ENCODE measurements around the gene ATP1B1.

GRCh38 chr1:169119405-169119804 is 12.9 kb downstream of the ATP1B1 start:
- TF ChIP-seq CTCF (IDR thresholded peaks at IDR 0.05) (no peak), POLR2AphosphoS5 (IDR thresholded peaks at IDR 0.05; ENCODE audit: insufficient read depth in 1 of 2, low read depth in 1 of 2) (no peak), POLR2A (IDR thresholded peaks at IDR 0.05) (no peak)
